ENCODE data around the gene KRT31. TPM values are rescaled to one million over a fixed set of nuclear protein-coding genes. Genes with fewer than 3 reads are reported as not detected.
A peak's percentile ranks its signal among the peaks of the same experiment; 100 is the strongest.

KRT31 gene
- polyA plus RNA-seq, 3 donors = not detected

GRCh38 chr17:41403404-41404023 lies 6.1 kb upstream of the KRT31 start:
- 100% methylated on average over 1 of the region's 4 CpGs for whole genome bisulfite sequencing (ENCODE audit: insufficient coverage)
- intact Hi-C loops (cut with micrococcal nuclease) = no loop called here
- no peaks in the 10 kb centered on the region for H3K36me3 ChIP-seq (replicated peaks in 1 of 2; ENCODE audit: control insufficient read depth in 1 of 2, insufficient read depth in 2 of 2, low read length in 2 of 2)
- no peak overlapping the region for H2AFZ ChIP-seq (ENCODE audit: insufficient read depth, low read depth, low read length, poor library complexity, severe bottlenecking)
- H3K4me3 ChIP-seq (replicated peaks in 1 of 3; ENCODE audit: low read depth in 2 of 3, low read length in 3 of 3) = no peak overlapping the region
- no peak for TF ChIP-seq CTCF (IDR thresholded peaks at IDR 0.05)
- H3K4me1 ChIP-seq (ENCODE audit: control insufficient read depth in 1 of 2, insufficient read depth in 2 of 2, low read length in 2 of 2) = peaks cover 0 to 6% of the 10 kb centered on the region in 2 donors
- H3K27me3 Mint-ChIP-seq (ENCODE audit: low read depth in 3 of 3) = peaks cover 3 to 8% (median 8%) of the 10 kb centered on the region in 3 donors
- no peak for DNase-seq
- no peak overlapping the region for H3K27ac ChIP-seq (ENCODE audit: low read depth in 1 of 2, low read length in 2 of 2)
- peaks cover 9% of the 10 kb centered on the region for H3K4me1 Mint-ChIP-seq
- H3K36me3 Mint-ChIP-seq = no peaks in the 10 kb centered on the region
- H4K20me1 ChIP-seq (ENCODE audit: insufficient read depth, low read length) = no peaks in the 10 kb centered on the region
- H3K27ac Mint-ChIP-seq = no peak overlapping the region
- H3K4me2 ChIP-seq (replicated peaks; ENCODE audit: extremely low read depth, low read length, poor library complexity, severe bottlenecking) = no peak overlapping the region
- H3K79me2 ChIP-seq (ENCODE audit: insufficient read depth, low read length) = no peaks in the 10 kb centered on the region
- H3K9me3 Mint-ChIP-seq = no peaks in the 10 kb centered on the region
- no peaks in the 10 kb centered on the region for H3K9me3 ChIP-seq (replicated peaks in 1 of 2; ENCODE audit: control insufficient read depth in 1 of 2, insufficient read depth in 1 of 2, low read length in 2 of 2)
- no peaks in the 10 kb centered on the region for H3K27me3 ChIP-seq (ENCODE audit: control insufficient read depth in 2 of 2, insufficient read depth in 2 of 2, low read length in 2 of 2)
- no peak overlapping the region for H3K9ac ChIP-seq (ENCODE audit: insufficient read depth, low read length, poor library complexity, severe bottlenecking)
- H3K4me3 Mint-ChIP-seq = no peak overlapping the region

- intact Hi-C loops (cut with micrococcal nuclease) = no loop called here
- peaks cover 0 to 6% of the 10 kb centered on the region in 2 donors for H3K4me1 ChIP-seq (ENCODE audit: control insufficient read depth in 1 of 2, insufficient read depth in 2 of 2, low read length in 2 of 2)
- no peak overlapping the region for H3K27ac ChIP-seq (ENCODE audit: low read depth in 1 of 2, low read length in 2 of 2)
- H3K79me2 ChIP-seq (ENCODE audit: insufficient read depth, low read length) = no peaks in the 10 kb centered on the region
- Mint-ChIP-seq H3K27ac (peak overlapping the region in 1 of 7 donors; percentile 50), H3K9me3 (no peaks in the 10 kb centered on the region), H3K36me3 (no peaks in the 10 kb centered on the region), H3K4me3 (no peak overlapping the region), H3K27me3 (ENCODE audit: low read depth in 3 of 3) (peaks cover 3 to 12% (median 4%) of the 10 kb centered on the region in 3 donors), H3K4me1 (peaks cover 9% of the 10 kb centered on the region)
- DNase-seq = no peak
- no peak overlapping the region for H3K4me3 ChIP-seq (replicated peaks in 1 of 3; ENCODE audit: low read depth in 2 of 3, low read length in 3 of 3)
- H4K20me1 ChIP-seq (ENCODE audit: insufficient read depth, low read length) = no peaks in the 10 kb centered on the region
- no peak overlapping the region for H3K4me2 ChIP-seq (replicated peaks; ENCODE audit: extremely low read depth, low read length, poor library complexity, severe bottlenecking)
- no peaks in the 10 kb centered on the region for H3K9me3 ChIP-seq (replicated peaks in 1 of 2; ENCODE audit: control insufficient read depth in 1 of 2, insufficient read depth in 1 of 2, low read length in 2 of 2)
- H3K27me3 ChIP-seq (ENCODE audit: control insufficient read depth in 2 of 2, insufficient read depth in 2 of 2, low read length in 2 of 2) = no peaks in the 10 kb centered on the region
- no peaks in the 10 kb centered on the region for H3K36me3 ChIP-seq (replicated peaks in 1 of 2; ENCODE audit: control insufficient read depth in 1 of 2, insufficient read depth in 2 of 2, low read length in 2 of 2)
- 100% methylated on average over 4 of the region's 5 CpGs for WGBS (ENCODE audit: insufficient coverage)
- H3K9ac ChIP-seq (ENCODE audit: insufficient read depth, low read length, poor library complexity, severe bottlenecking) = no peak overlapping the region
- H2AFZ ChIP-seq (ENCODE audit: insufficient read depth, low read depth, low read length, poor library complexity, severe bottlenecking) = no peak overlapping the region
- no peak for TF ChIP-seq CTCF (IDR thresholded peaks at IDR 0.05)
Measured at GRCh38 chr17:41402161-41402560, 4.8 kb upstream of the KRT31 start.
